Panc1 (cell line): ENCODE data around the gene RAB11FIP2.

ENCODE experiments used
- POLR2AphosphoS5 ChIP-seq: IDR thresholded peaks from 2 replicates; pipeline ENCODE4 v1.6.1; 2012; ENCODE audit warnings: mild to moderate bottlenecking, low read depth, low read length, moderate library complexity
- TCF7L2 ChIP-seq: IDR thresholded peaks from 2 replicates; pipeline ENCODE4 v1.6.1; 2011; ENCODE audit warnings: mild to moderate bottlenecking, low read depth, low read length, inconsistent platforms
- TF ChIP-seq, protein P1 (sequence below): fragments of 450-650 bp; IDR thresholded peaks from 2 replicates; pipeline ENCODE4 v1.5.1; 2017; ENCODE audit warnings: mild to moderate bottlenecking

DNA sequence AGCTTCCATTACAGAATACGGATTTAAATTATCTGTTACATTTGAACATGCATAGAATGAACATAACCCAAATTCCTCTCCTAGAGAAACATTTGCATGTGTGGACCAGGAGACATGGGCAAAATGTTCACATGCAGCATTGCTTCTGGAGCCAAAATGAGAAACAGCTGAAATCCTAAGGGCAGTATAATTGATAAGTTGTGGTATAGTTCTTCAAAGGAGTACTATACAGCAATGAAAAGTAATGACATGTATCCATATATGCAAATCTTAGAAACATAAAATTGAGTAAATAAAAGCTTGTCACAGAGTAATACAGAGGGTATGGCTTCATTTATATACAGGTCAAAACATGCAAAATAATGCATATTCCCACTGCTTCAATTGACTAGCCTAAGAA is 77.1 kb downstream of the RAB11FIP2 start:
- TF ChIP-seq POLR2AphosphoS5 (no peak), TCF7L2 (no peak)
- TF ChIP-seq, protein P1, sequence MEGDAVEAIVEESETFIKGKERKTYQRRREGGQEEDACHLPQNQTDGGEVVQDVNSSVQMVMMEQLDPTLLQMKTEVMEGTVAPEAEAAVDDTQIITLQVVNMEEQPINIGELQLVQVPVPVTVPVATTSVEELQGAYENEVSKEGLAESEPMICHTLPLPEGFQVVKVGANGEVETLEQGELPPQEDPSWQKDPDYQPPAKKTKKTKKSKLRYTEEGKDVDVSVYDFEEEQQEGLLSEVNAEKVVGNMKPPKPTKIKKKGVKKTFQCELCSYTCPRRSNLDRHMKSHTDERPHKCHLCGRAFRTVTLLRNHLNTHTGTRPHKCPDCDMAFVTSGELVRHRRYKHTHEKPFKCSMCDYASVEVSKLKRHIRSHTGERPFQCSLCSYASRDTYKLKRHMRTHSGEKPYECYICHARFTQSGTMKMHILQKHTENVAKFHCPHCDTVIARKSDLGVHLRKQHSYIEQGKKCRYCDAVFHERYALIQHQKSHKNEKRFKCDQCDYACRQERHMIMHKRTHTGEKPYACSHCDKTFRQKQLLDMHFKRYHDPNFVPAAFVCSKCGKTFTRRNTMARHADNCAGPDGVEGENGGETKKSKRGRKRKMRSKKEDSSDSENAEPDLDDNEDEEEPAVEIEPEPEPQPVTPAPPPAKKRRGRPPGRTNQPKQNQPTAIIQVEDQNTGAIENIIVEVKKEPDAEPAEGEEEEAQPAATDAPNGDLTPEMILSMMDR: no peak
